Measurements from ENCODE around the gene GMCL2.

DNA sequence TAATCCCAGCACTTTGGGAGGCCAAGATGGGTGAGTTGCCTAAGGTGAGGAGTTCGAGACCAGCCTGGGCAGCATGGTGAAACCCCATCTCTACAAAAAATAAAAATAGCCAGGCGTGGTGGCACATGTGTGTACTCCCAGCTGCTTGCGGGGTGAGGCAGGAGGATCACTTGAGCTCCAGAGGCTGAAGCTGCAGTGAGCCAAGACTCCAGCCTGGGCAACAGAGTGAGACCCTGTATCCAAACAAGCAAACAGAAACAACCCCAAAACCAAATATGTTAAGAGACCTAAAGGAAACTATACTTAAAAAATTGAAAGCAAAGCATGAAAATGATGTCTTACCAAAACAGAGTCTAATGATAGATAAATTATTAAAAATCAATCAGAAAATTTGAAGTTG, 29.6 kb upstream of the GMCL2 start:
- TF ChIP-seq, protein P1, sequence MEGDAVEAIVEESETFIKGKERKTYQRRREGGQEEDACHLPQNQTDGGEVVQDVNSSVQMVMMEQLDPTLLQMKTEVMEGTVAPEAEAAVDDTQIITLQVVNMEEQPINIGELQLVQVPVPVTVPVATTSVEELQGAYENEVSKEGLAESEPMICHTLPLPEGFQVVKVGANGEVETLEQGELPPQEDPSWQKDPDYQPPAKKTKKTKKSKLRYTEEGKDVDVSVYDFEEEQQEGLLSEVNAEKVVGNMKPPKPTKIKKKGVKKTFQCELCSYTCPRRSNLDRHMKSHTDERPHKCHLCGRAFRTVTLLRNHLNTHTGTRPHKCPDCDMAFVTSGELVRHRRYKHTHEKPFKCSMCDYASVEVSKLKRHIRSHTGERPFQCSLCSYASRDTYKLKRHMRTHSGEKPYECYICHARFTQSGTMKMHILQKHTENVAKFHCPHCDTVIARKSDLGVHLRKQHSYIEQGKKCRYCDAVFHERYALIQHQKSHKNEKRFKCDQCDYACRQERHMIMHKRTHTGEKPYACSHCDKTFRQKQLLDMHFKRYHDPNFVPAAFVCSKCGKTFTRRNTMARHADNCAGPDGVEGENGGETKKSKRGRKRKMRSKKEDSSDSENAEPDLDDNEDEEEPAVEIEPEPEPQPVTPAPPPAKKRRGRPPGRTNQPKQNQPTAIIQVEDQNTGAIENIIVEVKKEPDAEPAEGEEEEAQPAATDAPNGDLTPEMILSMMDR (IDR thresholded peaks at IDR 0.05; ENCODE audit: poor library complexity, severe bottlenecking) = no peak
- TF ChIP-seq EP300 (conservative IDR thresholded peaks at IDR 0.05; ENCODE audit: poor library complexity, severe bottlenecking) (no peak), POLR2AphosphoS5 (IDR thresholded peaks at IDR 0.05) (no peak), TAF1 (IDR thresholded peaks at IDR 0.05; ENCODE audit: low read depth) (no peak), RAD21 (conservative IDR thresholded peaks at IDR 0.05) (no peak), EZH2 (IDR thresholded peaks at IDR 0.05; ENCODE audit: borderline replicate concordance, insufficient read depth, low read length, poor library complexity, severe bottlenecking) (no peak), MXI1 (conservative IDR thresholded peaks at IDR 0.05; ENCODE audit: poor library complexity, severe bottlenecking) (no peak), SMC3 (conservative IDR thresholded peaks at IDR 0.05; ENCODE audit: poor library complexity) (no peak)
- TF ChIP-seq, protein P2, sequence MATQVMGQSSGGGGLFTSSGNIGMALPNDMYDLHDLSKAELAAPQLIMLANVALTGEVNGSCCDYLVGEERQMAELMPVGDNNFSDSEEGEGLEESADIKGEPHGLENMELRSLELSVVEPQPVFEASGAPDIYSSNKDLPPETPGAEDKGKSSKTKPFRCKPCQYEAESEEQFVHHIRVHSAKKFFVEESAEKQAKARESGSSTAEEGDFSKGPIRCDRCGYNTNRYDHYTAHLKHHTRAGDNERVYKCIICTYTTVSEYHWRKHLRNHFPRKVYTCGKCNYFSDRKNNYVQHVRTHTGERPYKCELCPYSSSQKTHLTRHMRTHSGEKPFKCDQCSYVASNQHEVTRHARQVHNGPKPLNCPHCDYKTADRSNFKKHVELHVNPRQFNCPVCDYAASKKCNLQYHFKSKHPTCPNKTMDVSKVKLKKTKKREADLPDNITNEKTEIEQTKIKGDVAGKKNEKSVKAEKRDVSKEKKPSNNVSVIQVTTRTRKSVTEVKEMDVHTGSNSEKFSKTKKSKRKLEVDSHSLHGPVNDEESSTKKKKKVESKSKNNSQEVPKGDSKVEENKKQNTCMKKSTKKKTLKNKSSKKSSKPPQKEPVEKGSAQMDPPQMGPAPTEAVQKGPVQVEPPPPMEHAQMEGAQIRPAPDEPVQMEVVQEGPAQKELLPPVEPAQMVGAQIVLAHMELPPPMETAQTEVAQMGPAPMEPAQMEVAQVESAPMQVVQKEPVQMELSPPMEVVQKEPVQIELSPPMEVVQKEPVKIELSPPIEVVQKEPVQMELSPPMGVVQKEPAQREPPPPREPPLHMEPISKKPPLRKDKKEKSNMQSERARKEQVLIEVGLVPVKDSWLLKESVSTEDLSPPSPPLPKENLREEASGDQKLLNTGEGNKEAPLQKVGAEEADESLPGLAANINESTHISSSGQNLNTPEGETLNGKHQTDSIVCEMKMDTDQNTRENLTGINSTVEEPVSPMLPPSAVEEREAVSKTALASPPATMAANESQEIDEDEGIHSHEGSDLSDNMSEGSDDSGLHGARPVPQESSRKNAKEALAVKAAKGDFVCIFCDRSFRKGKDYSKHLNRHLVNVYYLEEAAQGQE (IDR thresholded peaks at IDR 0.05; ENCODE audit: borderline replicate concordance) = no peak
